LNCAP (cell line): ENCODE results near the gene CPA1.

Source experiments
- TF ChIP-seq, protein P1 (sequence below): fragments of 450-650 bp; IDR thresholded peaks from 2 replicates; pipeline ENCODE4 v1.5.1; 2017; ENCODE audit warnings: mild to moderate bottlenecking

The CPA1 gene

DNA sequence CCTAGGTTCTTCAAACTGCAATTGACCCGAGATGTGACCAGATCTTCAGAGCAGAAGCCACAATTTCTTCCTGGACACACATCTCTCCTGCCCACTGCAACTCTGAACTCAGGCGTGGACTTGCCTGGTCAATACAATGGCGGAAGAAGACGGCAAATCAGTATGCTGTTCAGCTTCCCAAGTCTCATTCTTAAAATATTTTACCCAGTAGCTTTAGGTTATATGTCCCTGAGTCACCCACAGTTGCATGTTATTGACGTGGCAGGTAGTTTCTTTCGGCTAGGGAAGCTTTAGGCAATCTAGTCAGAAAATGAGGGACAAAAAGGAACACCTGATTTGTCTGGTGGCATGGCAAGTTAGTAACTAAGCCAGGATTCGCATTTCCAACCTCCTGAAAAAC lies 38.0 kb downstream of the CPA1 start:
- TF ChIP-seq, protein P1, sequence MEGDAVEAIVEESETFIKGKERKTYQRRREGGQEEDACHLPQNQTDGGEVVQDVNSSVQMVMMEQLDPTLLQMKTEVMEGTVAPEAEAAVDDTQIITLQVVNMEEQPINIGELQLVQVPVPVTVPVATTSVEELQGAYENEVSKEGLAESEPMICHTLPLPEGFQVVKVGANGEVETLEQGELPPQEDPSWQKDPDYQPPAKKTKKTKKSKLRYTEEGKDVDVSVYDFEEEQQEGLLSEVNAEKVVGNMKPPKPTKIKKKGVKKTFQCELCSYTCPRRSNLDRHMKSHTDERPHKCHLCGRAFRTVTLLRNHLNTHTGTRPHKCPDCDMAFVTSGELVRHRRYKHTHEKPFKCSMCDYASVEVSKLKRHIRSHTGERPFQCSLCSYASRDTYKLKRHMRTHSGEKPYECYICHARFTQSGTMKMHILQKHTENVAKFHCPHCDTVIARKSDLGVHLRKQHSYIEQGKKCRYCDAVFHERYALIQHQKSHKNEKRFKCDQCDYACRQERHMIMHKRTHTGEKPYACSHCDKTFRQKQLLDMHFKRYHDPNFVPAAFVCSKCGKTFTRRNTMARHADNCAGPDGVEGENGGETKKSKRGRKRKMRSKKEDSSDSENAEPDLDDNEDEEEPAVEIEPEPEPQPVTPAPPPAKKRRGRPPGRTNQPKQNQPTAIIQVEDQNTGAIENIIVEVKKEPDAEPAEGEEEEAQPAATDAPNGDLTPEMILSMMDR, result no peak

DNA sequence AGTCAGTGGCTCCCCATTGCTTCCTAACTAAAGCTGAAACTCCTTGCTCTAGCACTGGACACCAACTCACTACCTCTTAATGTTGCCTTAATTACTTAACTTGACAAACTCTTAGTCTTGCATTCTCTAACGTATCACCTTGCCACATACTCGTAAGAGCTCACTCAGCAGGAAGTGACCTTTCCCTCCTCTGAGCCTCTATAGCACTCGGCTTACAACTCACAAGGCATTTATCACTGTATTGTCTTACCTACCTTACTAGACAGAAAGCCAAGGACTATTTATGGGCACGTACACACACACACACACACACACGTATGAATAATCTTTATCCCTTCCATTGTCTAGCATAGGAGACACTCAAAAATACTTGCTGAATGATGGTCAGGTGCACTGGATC lies 39.4 kb downstream of the CPA1 start:
- TF ChIP-seq, protein P1, result no peak

DNA sequence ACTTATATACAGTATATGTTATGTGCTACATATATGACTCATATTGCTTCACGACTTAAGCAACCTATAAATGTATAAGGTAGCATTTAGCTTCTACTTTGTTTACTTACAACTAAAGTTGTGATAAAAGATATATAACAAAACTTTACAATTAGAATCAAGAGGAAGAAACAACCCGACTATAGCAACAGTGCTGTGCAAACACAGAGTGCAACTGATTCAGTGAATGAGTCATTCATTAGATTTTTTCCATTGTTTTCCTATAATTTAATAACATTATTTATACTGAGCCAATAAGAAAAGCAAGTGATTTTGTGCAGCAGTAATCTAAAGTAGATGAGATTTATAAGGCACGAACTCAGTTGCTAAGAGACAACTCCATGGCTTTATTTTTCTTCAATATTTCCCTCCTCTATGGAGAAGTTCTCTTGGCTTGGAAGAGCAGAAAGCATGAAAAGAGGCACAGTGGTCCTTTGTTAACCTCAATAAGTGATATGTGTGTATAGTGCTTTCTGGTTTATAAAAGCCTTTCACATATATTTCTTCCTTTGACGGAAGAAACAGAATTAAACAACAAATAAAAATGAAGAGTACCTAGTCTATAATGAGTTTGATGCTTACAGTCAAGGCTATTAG lies 40.8 kb downstream of the CPA1 start:
- TF ChIP-seq, protein P1, result no peak

DNA sequence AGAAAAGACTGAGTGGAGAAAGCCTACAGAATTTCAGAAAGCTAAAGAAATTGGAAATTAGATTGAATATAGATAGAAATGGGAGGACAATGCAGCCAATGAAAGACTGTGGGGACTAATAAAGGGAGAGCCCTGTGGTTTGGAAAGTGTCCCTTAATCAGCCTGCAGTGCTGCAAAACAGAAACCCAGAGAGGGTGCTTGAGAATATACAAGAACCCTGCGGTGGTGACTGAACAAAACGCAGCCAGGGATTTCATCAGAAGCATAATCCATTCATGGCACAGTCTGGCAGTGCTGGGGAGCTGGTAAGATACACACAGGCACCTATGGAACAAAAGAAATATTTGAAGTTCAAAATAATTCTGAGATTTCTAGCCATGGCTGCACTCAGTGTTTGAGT lies 41.4 kb downstream of the CPA1 start:
- TF ChIP-seq, protein P1, result no peak

DNA sequence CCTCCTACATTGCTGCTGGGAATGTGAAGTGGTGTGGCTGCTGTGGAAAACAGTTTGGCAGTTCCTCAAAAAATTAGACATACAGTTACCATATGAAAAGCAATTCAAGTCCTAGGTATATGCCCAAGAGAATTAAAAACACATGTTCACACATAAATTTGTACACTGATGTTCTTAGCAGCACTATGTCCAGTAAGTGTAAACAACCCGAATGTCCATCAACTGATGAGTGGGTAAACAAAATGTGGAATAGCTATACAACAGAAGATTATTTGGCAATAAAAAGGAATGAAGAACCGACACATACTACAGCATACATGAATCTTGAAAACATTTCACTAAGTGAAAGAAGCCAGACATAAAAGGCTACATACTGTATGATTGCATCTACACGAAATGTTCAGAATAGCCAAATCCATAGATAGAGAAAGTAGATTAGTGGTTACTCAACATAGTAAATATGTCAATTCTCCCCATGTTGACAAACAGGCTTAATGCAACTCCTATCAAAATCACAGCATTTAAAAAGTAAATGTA lies 43.3 kb downstream of the CPA1 start:
- TF ChIP-seq, protein P1, result no peak

DNA sequence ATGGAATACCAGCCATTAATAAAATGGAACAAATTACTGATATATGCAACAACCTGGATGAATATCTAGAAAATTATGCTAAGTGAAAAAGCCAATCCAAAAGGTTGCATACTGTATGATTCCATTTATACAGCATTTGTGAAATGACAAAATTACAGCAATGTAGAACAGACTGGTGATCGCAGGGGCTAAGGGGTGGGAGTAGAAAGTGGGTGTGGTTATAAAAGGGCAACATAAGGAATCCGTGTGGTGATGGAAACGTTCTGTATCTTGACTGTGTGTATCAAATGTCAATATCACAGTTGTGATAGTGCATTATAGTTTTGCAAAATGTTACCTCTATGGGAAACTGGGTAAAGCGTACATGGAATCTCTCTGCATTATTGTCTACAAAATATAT lies 45.5 kb downstream of the CPA1 start:
- TF ChIP-seq, protein P1, result no peak

DNA sequence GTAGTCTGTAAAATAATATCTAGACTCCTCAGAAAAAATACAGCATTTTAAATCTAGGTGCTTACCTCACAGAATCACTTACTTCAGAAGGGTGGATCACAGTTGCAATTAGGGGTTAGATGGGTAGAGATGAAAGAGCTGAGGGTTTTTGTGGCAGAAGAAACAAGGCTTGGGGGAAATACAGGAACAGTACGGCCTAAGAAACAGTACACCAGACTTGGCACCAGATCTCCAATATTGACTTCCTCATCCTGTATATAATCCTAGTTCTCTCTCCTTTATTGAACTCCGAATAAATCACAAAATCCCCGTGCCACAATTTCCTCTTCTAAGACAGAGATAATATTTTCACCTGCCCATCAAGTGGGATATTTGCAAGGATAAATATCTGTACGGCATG lies 46.3 kb downstream of the CPA1 start:
- TF ChIP-seq, protein P1, result no peak

DNA sequence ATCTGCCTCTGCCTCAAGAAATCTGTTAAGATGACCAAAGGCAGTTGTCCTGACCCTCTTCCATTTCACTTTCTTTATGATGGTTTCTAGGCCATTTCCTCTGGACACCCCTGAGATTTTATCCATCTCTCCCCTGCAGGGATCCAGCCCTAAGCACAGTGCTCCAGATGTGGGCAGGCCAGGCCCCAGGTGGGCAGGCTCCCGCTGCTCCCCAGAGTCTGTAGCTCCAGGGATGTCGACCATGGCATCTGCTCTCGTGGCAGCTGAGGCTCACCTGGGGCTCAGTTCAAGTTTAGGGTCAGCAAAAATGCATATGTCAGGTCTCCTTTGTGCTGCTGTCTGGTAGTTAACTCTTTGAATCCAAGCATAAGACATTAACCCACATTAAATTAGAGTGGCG lies 48.7 kb downstream of the CPA1 start:
- TF ChIP-seq, protein P1, result no peak
